HG03039 (cell line): ENCODE results near the gene UVRAG.
"Not testable (repeated sequence)": the region's sequence is repeated elsewhere in the genome, so short reads cannot be mapped to it uniquely, and the experiment has no call there.

Experiments used
- ATAC-seq: cut with Tn5 transposase; IDR thresholded peaks from one replicate; pipeline ENCODE4 v1.9.1; 2021; ENCODE audit warnings: mild to moderate bottlenecking, moderate library complexity; ENCODE audit not compliant: unreplicated experiment

Gene UVRAG

GRCh38 chr11:75836417-75836816, 21.4 kb downstream of the UVRAG start:
- no peak for ATAC-seq

- no peak for ATAC-seq
Observed at GRCh38 chr11:75839851-75840250, 24.8 kb downstream of the UVRAG start.

- no peak for ATAC-seq
Observed at GRCh38 chr11:75840522-75840921, 25.5 kb downstream of the UVRAG start.

GRCh38 chr11:75841739-75842138, 26.7 kb downstream of the UVRAG start:
- ATAC-seq, result no peak

- ATAC-seq, result no peak
Observed at GRCh38 chr11:75845324-75845723, 30.3 kb downstream of the UVRAG start.

- no peak for ATAC-seq
Observed at GRCh38 chr11:75849894-75850293, 34.9 kb downstream of the UVRAG start.

- no peak for ATAC-seq
Observed at GRCh38 chr11:75850787-75851186, 35.8 kb downstream of the UVRAG start.

GRCh38 chr11:75851203-75851602, 36.2 kb downstream of the UVRAG start:
- ATAC-seq, result no peak

GRCh38 chr11:75852406-75853017, 37.5 kb downstream of the UVRAG start:
- ATAC-seq, result no peak

GRCh38 chr11:75853563-75853962, 38.6 kb downstream of the UVRAG start:
- not testable (repeated sequence) for ATAC-seq

- ATAC-seq, result no peak
Observed at GRCh38 chr11:75853971-75854370, 39.0 kb downstream of the UVRAG start.

GRCh38 chr11:75855206-75855605, 40.2 kb downstream of the UVRAG start:
- no peak for ATAC-seq

- ATAC-seq, result no peak
Observed at GRCh38 chr11:75856912-75857311, 41.9 kb downstream of the UVRAG start.

- ATAC-seq, result no peak
Observed at GRCh38 chr11:75858042-75858441, 43.0 kb downstream of the UVRAG start.

- ATAC-seq, result no peak
Observed at GRCh38 chr11:75858613-75859012, 43.6 kb downstream of the UVRAG start.

GRCh38 chr11:75859614-75860013, 44.6 kb downstream of the UVRAG start:
- no peak for ATAC-seq

GRCh38 chr11:75862437-75862836, 47.4 kb downstream of the UVRAG start:
- no peak for ATAC-seq

GRCh38 chr11:75867778-75868374, 52.9 kb downstream of the UVRAG start:
- no peak for ATAC-seq

- ATAC-seq, result no peak
Observed at GRCh38 chr11:75868990-75869389, 54.0 kb downstream of the UVRAG start.

GRCh38 chr11:75869661-75870455, 54.8 kb downstream of the UVRAG start:
- no peak for ATAC-seq

GRCh38 chr11:75872887-75873416, 57.9 kb downstream of the UVRAG start:
- ATAC-seq, result peak; percentile 23
